ENCODE results near the gene CTPS2.

DNA sequence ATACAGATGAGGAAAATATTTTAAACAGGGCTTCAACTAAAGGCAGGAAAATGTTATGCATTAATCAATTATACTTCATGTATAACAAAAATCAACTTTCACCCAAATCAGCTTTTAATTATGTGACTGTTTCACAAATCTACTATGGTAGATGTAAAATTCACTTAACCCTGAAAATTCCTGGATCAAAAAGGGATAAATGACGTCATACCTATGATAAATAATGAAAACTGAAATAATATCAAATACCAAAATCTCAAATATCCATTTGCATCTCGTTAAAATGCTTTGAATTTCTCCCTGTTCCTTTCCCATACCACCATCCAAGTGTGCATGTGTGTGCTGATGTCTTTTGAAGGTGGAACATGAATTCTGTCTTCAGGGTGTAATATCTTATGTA, 51.0 kb downstream of the CTPS2 start:
- no peak for TF ChIP-seq POLR2AphosphoS5 (IDR thresholded peaks at IDR 0.05; ENCODE audit: low read depth, low read length)
- TF ChIP-seq, protein P1, sequence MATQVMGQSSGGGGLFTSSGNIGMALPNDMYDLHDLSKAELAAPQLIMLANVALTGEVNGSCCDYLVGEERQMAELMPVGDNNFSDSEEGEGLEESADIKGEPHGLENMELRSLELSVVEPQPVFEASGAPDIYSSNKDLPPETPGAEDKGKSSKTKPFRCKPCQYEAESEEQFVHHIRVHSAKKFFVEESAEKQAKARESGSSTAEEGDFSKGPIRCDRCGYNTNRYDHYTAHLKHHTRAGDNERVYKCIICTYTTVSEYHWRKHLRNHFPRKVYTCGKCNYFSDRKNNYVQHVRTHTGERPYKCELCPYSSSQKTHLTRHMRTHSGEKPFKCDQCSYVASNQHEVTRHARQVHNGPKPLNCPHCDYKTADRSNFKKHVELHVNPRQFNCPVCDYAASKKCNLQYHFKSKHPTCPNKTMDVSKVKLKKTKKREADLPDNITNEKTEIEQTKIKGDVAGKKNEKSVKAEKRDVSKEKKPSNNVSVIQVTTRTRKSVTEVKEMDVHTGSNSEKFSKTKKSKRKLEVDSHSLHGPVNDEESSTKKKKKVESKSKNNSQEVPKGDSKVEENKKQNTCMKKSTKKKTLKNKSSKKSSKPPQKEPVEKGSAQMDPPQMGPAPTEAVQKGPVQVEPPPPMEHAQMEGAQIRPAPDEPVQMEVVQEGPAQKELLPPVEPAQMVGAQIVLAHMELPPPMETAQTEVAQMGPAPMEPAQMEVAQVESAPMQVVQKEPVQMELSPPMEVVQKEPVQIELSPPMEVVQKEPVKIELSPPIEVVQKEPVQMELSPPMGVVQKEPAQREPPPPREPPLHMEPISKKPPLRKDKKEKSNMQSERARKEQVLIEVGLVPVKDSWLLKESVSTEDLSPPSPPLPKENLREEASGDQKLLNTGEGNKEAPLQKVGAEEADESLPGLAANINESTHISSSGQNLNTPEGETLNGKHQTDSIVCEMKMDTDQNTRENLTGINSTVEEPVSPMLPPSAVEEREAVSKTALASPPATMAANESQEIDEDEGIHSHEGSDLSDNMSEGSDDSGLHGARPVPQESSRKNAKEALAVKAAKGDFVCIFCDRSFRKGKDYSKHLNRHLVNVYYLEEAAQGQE (IDR thresholded peaks at IDR 0.05; ENCODE audit: insufficient read depth in 1 of 2, low read depth in 2 of 2, low read length in 2 of 2) = no peak
- no peak for TF ChIP-seq TAF1 (IDR thresholded peaks at IDR 0.05; ENCODE audit: borderline replicate concordance, insufficient read depth, low read length)

Measured in PFSK-1 (cell line).